NCI-H1417 (cell line): ENCODE results near the gene CCDC197.
A peak's percentile ranks its signal among the peaks of the same experiment; 100 is the strongest.

ENCODE experiments used
- DNase-seq, 3 experiments: peaks; one replicate each; lab custom pipeline; 2025; lab: John Stamatoyannopoulos, UW

Gene CCDC197

DNA sequence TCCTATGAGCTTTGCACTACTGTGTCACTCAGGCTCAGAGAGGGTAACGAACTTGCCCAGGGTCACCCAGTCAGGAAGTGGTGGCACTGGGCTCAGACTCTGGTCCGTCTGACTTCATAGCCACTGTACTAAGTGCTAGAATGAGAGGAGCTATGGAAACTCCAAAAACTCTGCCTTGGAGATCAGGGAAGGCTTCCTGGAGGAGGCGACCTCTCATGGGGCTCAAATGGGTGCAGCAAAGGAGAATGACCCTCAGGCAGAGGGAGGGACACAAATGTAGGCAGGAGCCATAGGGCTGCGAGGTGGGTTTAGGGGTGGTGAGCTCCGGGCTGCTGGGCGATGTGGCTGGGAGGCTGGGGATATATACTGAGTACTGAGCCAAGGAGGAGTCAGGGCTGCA, 3.2 kb downstream of the CCDC197 start:
- no peak for DNase-seq

DNA sequence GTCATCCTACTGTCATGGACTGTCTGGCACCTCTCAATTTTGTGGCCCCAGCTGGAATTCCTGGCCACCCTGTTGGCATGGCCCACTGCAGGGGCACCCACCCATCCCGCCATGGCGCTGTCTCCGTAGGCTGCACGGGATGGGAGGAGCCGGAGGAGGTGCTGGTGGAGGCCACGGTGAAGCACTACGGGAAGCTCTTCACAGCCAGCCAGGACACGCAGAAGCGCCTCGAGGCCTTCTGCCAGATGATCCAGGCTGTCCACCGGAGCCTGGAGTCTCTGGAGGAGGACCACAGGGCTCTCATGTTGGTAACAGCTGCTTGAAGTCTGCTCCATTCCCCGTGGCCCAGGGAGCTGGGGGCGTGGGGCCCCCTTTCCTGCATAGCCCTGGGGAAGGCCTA, 3.9 kb downstream of the CCDC197 start:
- DNase-seq, result no peak

DNA sequence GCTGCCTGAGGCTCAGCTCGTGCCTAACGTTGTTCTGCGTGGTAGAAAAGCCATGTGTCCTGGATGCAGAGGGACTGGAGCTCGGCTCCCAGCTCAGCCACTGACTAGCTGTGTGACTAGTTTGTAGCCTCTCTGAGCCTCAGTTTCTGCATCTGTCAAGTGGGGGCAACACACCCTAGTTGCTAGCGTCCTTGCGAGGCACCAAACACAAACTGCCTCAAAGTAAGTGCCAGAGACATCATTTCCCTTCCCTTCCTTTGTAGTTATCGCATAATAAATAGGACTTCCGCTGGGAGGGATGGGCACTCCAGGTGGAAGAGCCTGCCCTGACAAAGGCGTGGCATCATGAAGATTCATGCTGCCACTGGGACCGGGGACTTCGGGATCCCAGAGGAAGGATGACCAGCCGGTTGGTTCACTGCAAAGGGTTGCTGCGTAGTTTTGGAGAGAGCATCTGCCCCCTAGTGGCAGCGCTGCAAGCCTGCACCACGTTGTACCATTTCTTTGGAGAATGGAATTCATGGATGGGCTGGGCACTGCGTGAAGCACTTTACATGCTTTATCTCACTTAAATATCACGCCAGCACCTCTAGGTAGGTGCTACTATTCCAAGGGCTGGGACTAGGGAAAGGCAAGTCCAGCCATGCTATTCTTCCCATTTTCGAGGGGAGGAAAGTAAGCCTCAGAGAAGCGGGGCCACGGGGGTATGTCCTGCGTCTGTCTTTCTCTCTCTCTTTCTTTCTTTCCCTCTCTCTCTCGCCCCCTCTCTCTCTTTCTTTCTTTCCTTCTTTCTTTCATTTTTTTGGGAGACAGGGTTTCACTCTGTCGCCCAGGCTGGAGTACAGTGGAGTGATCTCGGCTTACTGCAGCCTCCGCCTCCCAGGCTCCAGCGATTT, 4.6 kb downstream of the CCDC197 start:
- DNase-seq, result peak; percentile 46 to 75 (median 73)

GRCh38 chr14:94003397-94003796, 6.3 kb downstream of the CCDC197 start:
- no peak for DNase-seq

DNA sequence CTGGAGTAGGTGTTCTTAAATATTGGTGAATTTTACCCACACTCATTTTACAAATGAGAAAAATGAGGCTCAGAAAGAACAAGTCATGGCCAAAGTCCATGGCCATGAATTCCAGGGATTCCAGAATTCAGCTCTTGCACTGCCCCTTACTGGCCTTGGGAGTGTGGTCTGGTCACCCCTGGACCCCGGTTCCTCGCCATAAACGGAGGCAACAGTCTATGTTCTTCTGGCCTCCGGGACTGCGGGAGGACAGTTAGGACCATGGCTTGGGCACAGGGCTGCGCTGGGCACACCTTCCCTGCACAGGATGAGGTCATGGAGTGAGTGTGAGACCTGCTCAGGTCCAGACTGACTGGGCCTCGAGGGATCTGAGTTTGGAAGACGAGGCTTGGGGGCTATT, 6.9 kb downstream of the CCDC197 start:
- DNase-seq, result no peak

DNA sequence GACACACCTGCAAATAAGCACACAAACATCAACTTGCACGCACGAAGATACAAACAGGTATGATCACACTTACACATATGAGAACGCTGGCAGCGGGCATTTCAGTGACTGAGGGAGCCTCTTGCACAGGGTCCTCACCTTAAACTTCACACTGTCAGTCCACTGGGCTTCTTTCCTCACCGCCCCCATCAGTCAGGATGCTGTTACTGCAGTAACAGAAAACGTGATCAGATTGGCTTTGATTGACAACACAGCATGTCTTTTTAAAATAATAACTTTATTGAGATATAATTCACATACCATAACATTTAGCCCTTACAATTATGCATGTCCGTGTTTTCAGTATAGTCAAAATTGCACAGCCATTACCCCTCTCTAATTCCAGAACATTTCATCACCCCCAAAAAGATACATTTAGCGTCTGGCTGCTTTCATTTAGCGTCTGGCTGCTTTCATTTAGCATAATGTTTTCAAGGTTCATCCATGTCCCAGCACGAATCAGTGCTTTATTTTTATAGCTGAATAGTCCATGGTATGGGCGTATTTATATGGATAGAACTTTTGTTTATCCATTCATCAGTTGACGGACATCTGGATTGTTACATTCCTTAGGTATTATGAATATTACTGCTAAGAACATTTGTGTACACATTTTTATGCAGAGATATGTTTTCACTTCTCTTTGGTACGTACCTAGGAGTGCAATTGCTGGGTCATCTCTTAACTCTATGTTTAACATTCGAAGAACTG, 8.4 kb downstream of the CCDC197 start:
- no peak for DNase-seq

GRCh38 chr14:94008234-94008633, 11.1 kb downstream of the CCDC197 start:
- no peak for DNase-seq

GRCh38 chr14:94009767-94010166, 12.7 kb downstream of the CCDC197 start:
- no peak for DNase-seq

DNA sequence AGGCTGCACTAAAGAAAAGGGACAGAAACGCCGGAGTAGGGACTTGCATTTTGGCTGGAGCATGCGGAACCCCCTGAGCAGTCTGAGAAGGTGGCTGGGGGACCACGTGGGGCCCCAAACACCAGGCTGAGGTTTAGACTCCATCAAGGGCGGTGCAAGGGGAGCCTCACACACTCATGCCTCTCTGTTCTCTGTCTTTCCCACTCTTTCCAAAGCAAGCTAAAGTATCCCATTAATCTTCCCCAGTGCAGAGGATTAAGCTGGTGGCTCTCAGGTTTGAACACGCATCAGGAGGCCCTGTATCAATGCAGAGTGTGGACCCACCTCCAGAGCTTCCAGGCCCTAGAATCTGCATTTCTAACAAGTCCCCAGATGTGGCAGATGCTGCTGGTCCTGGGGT, 13.5 kb downstream of the CCDC197 start:
- no peak for DNase-seq

DNA sequence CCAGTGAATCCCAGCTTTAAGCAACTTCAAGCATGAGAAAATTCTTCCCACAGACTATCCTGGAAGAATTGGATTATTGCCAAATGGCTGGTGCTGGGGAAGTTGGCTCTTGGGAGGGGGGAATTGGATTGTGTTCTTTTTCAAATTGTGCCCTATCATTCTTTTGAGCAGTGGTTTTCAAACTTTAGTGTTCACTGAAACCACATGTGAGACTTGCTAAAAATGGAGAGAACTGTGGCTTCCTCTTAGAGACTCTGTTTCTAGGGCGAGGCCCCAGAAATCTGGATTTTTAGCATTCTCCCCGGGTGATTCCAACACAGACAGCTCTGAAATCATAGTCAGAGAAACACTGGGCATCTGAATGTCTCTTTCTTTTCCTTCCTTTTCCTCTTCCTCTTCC, 14.7 kb downstream of the CCDC197 start:
- DNase-seq, result no peak

GRCh38 chr14:94014382-94014781, 17.3 kb downstream of the CCDC197 start:
- DNase-seq, result no peak

GRCh38 chr14:94015223-94015622, 18.1 kb downstream of the CCDC197 start:
- DNase-seq, result no peak

- DNase-seq, result no peak
Measured at GRCh38 chr14:94016446-94016976, 19.4 kb downstream of the CCDC197 start.

GRCh38 chr14:94018308-94018707, 21.2 kb downstream of the CCDC197 start:
- DNase-seq, result no peak

- no peak for DNase-seq
Measured at GRCh38 chr14:94019329-94019728, 22.2 kb downstream of the CCDC197 start.

DNA sequence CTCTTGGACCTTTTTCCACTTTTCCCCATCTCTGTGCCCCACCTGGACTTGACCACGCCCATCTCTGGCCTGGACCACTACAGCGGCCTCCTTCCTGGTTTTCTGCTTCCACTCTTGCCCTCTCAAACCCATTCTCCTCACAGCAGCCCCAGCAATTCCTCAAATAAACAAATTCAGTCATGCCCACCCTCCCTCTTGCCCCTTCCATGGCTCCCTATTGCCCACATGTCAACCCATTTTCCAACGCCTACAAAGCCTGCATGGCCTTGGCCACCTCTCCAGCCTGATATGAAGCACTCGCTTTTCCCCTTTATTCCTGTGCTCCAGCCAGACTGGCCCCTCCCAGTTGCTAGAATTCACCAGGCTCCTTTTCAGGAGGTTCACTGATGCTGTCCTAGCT, 23.2 kb downstream of the CCDC197 start:
- DNase-seq, result no peak

DNA sequence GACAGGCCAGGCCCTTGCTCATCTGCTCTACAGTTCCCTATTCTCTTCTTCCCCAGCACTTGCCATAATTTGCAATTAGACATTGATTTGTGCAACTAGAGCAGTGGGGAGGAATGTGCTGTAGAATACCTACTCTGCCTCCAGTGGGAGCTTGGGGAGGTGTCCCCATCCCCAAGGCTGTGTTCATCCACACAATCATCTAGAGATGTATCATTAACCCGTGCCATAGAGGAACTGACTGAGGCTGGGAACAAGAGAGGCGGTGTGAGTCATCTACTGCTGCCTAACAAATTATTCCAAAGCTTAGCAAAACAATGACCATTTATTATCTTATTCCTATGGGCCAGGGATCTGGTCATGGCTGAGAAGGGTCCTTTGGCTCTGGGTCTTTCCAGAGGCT, 23.9 kb downstream of the CCDC197 start:
- DNase-seq, result no peak

DNA sequence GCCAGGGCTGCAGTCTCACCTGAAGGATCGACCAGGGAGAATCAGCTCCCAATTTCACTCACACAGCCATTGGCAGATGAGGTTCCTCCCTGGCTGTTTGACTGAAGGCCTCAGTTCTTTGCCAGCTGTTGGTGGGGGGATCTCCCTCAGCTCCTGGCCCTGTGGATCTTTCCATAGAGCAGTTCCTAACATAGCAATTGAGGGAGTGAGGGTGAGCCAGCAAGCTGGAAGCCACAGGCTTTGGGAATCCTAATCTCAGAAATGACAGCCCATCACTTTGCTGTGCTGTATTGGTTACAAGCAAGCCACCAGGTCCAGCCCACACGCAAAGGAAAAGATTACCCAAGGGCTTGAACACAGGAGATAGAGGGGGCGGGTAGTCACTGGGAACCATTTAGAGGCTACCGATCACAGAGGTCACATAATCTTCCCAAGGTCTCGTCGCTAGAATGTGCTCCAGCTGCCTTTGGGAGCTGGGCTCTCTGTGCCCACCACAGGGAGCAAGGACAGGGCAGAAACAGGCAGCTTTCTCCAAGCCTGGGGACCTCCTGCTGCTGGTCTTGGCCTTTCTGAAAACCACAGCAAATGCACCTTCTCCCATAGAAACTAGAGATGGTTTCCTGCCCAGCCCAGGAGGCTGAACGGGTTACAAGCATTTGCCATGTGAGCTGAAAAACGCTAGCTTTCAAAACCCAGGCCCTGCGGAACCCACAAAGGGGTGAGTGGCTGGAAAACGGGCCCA, 24.5 kb downstream of the CCDC197 start:
- no peak for DNase-seq

DNA sequence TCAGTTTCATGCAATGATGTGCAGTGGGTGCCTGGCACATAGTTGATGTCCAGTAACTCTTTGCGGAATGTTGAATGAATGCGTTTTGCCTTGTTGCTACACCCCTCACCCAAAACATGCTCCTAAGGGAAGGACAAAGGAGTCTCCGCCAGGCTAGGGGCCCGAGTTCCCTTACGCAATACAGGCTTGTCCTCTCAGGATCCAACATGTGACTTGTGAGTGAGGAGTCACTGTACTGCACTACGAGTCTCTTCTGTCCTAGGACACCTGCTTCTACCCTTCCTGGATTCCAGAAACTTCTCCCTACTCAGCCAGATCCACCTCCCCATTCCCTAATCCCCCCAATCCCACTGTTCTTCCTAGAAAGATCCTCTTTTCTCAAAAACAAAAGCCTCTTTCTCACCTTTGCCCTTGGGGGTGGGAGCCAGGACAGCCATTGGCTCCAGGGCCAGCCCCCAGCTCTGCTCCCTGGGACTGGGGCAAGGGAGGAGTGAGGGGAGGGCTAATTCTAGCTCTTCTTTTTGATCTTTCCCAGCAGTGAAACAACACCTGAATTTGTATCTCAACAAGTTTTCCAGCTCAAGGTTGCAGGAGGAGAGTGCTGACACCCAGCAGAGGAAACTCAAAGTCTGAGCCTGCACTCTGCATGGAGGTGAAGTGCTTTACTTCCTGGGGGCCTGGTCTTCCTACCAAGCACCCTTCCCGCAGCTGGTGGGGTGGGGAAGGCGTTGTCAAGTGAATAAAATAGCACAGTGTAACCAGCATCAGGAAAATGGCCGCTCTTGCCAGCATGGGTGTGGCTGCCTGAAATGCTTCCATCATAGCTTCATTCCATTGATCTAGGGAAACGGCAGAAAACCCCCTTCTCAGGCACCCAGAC, 25.7 kb downstream of the CCDC197 start:
- DNase-seq, result no peak

DNA sequence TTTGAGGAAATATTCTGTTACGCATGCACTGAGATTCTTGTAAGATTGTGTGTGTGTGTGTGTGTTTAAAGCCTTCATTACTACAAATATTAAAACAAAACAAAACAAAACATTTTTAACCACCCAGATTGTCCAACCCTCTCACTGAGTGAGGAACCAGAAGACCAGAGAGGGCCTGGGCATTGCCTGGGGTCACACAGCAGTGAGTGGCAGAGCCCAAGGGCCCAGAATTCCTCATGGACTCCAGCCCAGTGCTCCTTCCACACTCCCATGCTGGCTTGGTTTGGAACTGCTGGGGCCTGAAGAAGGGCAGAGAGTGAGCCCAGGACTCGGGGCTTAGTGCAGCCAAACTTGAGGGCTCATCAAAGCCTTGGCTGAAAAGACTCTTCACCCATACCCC, 27.4 kb downstream of the CCDC197 start:
- no peak for DNase-seq

DNA sequence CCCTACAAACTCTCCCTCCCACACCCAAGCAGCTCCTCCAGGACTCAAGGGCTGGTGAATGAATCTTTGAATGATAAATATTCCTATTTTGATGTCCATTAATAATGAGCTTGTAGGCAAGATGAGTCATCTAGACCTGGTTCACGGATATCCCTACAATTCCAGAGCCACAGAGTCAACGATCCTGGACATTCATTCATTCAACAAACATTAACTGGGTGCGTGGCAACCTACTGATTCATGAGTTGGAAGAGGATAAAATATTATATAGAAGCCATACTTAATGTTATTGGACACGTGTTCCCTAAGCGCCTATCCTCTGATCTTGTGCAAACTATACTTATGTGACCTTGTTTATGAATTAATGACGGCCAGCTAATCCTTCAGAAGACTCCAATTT, 28.6 kb downstream of the CCDC197 start:
- no peak for DNase-seq
